ENCODE results near the gene PLEKHA7.

DNA sequence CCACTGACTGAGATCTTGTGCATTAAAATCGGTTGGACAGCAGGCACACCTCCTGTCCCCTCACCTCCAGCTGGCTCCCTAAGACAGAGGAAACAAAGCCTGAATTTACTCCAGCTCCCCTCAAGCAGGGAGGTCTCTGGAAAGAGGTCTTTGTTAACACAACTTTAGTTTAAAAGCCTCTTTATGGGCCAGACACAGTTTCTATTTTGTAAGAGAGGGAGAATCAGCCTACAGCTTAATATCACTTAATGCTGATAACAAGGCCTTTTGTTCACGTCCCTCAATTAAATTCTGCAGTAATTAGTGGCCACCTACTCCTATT is 36.3 kb downstream of the PLEKHA7 start:
- TF ChIP-seq, protein P1, sequence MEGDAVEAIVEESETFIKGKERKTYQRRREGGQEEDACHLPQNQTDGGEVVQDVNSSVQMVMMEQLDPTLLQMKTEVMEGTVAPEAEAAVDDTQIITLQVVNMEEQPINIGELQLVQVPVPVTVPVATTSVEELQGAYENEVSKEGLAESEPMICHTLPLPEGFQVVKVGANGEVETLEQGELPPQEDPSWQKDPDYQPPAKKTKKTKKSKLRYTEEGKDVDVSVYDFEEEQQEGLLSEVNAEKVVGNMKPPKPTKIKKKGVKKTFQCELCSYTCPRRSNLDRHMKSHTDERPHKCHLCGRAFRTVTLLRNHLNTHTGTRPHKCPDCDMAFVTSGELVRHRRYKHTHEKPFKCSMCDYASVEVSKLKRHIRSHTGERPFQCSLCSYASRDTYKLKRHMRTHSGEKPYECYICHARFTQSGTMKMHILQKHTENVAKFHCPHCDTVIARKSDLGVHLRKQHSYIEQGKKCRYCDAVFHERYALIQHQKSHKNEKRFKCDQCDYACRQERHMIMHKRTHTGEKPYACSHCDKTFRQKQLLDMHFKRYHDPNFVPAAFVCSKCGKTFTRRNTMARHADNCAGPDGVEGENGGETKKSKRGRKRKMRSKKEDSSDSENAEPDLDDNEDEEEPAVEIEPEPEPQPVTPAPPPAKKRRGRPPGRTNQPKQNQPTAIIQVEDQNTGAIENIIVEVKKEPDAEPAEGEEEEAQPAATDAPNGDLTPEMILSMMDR (IDR thresholded peaks at IDR 0.05; ENCODE audit: low read depth, low read length), result no peak
- TF ChIP-seq POLR2A (IDR thresholded peaks at IDR 0.05; ENCODE audit: extremely low read depth, insufficient read length), result no peak
